GM18517 (cell line): Measurements from ENCODE around the gene CNOT6.
"Not testable (repeated sequence)": the region's sequence is repeated elsewhere in the genome, so short reads cannot be mapped to it uniquely, and the experiment has no call there.

Source experiments
- ATAC-seq: cut with Tn5 transposase; IDR thresholded peaks from one replicate; pipeline ENCODE4 v1.9.1; 2021; ENCODE audit warnings: mild to moderate bottlenecking, moderate library complexity; ENCODE audit not compliant: unreplicated experiment

CNOT6 gene

DNA sequence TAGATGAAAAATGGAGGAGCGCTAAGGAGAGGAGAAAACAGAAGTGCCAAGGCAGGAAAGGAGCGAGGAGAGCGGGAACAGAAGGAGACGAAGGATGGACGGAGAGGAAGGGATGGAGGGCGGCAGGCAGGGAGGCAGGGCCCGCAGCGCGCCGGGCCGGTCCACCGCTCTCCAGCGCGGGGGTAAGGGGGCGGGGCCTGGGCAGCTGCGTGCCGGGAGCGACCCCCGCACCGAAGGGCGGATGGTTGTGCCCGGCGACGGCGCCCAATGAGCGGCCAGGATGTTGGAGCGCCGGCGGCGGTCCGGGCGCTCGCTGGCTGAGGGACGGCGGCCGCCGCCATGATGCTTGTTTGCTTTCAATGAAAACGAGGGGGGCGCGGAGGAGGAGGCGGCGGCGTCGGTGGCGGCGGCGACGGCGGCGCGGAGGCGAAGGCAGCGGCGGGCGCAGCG lies at the start of gene CNOT6:
TSS of gene CNOT6 (plus strand) at position 320 of the 450 bp plus-strand sequence. CDS start 34,898 bp downstream, outside the sequence.
- peak; percentile 80 for ATAC-seq

DNA sequence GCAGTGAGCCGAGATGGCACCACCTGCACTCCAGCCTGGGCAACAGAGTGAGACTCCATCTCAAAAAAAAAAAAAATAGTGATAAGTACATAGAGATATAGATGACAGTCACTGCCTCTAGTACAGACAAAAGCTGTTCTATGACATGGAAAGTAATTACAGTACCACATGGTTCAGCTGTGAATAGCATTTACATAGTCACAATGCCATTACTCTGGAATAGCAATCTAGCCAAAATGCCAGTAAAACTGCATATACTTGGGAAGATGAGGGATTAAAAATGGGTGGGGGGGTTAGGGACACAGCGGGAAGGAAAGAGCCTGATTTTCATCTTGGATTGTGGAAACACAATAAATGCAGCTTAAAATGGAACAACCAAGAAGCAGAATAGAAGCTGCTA lies 39.4 kb upstream of the CNOT6 start:
- ATAC-seq, result no peak

GRCh38 chr5:180455872-180456271 lies 38.3 kb upstream of the CNOT6 start:
- no peak for ATAC-seq

GRCh38 chr5:180456792-180457191 lies 37.4 kb upstream of the CNOT6 start:
- ATAC-seq, result no peak

- not testable (repeated sequence) for ATAC-seq
These were observed 35.1 kb upstream of the CNOT6 start for GRCh38 chr5:180458852-180459673.

DNA sequence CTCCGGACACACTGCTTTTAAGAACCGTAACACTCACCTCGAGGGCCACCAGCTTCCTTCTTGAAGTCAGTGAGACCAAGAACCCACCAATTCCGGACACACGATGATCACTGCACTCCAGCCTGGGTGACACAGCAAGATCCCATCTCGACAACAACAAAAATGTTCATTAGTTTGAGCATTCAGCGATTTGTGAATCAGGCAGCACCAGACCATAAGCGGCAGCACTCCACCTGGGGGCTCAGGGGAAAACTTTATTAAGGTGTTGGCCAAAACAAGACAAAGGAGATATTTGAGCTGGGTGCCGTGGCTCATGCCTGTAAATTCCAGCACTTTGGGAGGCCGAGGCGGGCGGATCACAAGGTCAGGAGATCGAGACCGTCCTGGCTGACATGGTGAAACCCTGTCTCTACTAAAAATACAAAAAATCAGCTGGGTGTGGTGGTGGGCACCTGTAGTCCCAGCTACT lies 34.5 kb upstream of the CNOT6 start:
- ATAC-seq, result not testable (repeated sequence)

GRCh38 chr5:180460834-180461233 lies 33.3 kb upstream of the CNOT6 start:
- no peak for ATAC-seq

DNA sequence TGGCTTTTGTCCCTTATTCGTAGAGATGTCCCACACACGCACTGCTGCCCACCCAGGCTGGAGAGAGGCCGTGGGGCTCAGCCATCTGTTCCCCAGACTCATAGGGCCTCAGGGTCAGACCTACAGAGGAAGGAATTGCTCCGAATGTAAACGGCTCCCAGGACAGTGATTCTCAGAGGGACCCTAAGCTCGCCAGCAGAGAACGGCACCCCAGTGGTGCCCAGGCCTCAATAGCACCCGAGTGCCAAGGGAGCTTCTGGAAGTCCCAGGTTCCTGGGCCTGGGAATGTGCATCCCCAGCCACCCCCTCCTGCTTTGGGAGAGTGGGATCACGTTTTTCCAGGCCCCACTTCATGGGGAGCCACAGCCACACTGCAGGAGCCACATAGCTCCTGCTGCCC lies 32.9 kb upstream of the CNOT6 start:
- ATAC-seq, result no peak

GRCh38 chr5:180463216-180463900 lies 30.8 kb upstream of the CNOT6 start:
- no peak for ATAC-seq

DNA sequence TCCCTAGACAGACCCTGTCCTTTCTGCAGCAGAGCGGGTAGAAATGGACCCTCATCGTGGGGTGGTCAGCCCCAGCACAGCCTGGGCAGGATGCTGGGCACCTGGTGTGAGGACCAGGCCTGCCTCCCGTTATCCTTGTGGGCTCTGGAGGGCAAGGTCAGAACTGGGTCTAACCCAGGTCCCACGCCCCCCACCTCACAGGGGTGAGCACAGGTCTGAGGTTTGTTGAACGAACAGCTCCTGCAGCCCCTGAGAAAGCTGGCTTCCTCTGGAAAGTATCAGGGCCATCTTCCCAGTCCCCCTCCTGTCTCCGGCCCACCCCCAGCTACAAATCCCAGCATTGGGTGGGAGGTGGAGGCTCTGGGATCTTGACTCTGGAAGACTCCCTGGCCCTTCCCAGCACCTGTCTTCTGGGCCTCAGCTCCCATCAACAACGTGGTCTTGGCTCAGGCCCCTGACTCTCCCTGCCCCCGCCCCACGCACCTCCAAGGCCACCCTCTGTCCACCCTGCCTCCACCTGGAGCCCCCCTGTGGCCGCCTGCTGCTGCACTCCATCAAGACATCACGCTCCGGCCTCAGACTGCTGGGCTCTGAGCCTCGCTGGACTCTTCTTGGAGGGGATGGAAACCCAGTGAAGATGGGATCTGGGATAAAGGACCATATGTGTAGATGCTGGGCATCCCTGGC lies 30.1 kb upstream of the CNOT6 start:
- no peak for ATAC-seq

DNA sequence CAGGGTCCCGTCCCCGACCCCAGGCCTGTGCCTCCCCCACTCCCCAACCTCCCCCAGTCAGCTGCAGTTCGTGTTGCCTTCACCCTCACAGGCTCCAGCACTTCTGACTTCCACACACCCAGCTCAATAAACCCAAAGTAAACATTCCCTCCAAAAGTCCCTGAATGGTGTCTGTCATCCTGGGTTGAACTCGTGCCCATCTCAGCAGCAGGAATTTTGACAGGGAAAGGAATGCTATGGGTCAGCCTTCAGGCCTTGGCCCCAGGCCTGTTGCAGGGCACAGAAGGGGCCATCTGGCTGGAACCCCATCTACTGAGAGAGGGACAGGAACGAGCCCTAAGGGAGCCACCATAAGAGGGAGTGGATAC lies 29.6 kb upstream of the CNOT6 start:
- no peak for ATAC-seq

- not testable (repeated sequence) for ATAC-seq
These were observed 29.1 kb upstream of the CNOT6 start for GRCh38 chr5:180465052-180465451.

- no peak for ATAC-seq
These were observed 27.9 kb upstream of the CNOT6 start for GRCh38 chr5:180466316-180466715.

- ATAC-seq, result no peak
These were observed 26.9 kb upstream of the CNOT6 start for GRCh38 chr5:180467028-180467975.

DNA sequence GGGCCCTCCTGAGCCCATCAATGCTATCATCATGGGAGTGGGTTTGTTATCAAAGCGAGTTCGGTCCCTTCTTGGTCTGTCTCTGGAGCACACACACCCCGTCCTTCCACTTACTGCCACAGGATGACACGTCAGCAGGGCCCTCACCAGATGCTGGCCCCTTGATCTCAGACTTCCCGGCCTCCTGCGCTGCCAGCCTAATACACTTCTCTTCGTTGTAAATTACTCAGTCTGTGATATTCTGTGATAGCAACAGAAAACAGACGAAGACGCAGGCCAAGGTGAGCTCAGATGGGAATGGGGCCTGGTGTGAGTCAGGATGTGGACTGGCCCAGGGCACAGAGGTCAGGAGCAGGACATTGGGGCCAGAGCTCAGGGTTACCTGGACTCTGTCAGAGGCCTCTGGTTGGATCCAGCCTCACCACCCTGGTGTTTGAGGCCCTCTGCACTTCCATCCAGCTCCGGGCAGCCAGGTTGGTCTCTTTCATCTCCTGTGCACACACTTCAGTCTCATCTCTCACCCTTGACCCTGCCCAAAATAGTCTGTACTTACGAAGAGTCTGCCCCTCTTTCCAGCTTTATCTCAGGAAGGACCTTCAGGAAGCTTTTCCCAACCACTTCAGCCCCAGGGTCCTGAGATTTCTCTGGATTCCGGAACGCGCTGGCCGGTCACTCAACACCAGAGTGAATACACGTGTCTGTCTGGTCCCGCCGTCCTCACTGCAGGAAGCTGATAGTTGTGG lies 26.0 kb upstream of the CNOT6 start:
- no peak for ATAC-seq

DNA sequence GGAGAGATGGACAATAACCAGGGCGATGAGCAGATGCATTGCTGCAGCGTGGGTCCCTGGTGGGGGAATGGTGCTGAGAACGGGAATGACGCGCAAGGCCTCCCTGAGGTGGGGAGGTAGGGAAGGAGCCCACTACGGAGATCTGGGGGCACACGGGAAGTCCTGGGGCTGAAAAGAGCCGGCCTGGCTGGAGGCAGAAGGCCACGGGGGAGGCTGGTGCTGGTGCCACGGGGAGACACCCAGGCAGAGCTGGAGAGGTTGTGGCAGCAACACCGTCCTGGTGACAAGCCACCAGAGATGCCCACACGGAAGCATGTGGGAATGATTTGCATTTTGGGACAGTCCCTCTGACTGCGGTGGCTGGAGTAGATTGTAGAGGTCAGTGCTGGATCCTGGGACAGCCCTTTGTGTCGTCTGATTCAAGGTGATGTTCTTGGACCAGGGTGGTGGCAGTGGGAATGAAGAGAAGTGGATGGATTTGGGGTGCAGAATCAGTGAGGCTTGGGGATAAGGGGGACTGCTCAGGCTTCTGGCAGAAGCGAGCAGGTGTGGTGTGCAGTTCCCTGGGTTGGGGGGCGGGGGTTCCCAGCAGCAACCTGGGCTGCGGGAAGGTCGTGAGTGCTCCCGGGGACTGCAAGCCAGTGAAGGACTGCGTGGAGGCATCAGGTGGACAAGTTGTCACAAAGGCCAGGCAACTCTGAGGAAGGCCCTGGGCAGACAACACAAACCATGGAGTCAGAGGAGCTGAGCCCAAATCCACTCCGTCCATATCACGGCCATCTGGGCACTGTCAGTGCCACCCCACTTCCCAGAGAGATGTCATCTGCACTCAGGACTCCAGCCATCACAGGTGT lies 25.2 kb upstream of the CNOT6 start:
- no peak for ATAC-seq

DNA sequence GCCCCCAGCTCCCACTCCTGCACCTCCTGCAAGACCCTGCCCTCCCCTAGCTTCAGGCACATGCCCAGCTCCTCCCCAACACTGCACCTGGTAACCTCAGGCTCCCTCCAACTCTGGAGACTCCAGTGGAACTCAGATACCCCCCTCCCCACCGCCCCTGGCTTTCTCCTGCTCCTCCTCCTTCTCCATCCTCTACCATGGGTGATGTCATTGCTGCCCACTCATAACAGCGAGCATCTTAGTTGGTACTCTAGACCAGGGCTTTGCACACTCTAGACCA lies 24.7 kb upstream of the CNOT6 start:
- ATAC-seq, result no peak

GRCh38 chr5:180469866-180470265 lies 24.3 kb upstream of the CNOT6 start:
- no peak for ATAC-seq

- no peak for ATAC-seq
These were observed 23.8 kb upstream of the CNOT6 start for GRCh38 chr5:180470361-180470760.
